Panc1 (cell line): ENCODE results near the gene EDEM3. TPM values are rescaled to one million over a fixed set of nuclear protein-coding genes. Genes with fewer than 3 reads are reported as not detected.

Experiments used
- ATAC-seq: fragments of 200-7000 bp; cut with Tn5 transposase; 2 replicates; pipeline ENCODE4 v1.9.1; 2020; ENCODE audit warnings: mild to moderate bottlenecking, moderate library complexity
- BruUV-seq: library from RNA; stranded (reverse); fragments of 400-500 nt; replicated peaks from 2 replicates; lab custom pipeline; 2021; lab: Mats Ljungman, UMichigan
- CTCF ChIA-PET: fragments of 300-600 bp; sonication (Branson Sonifier 250); formaldehyde crosslinking; loops from one replicate; lab custom pipeline; 2022; ENCODE audit warnings: antibody characterized with exemption; lab: Charles Lee
- POLR2A ChIA-PET: fragments of 300-600 bp; sonication (Branson Sonifier 250); formaldehyde crosslinking; loops from one replicate; lab custom pipeline; 2022; ENCODE audit warnings: antibody characterized with exemption; lab: Charles Lee
- DNase-seq: peaks from one replicate; pipeline ENCODE4 v3.0.0-alpha.2; 2010; ENCODE audit warnings: low read depth, low spot score
- H3K27ac ChIP-seq: 2 replicates; pipeline ENCODE4 v1.5.1; 2011; ENCODE audit warnings: mild to moderate bottlenecking, low read length, inconsistent platforms
- H3K27me3 ChIP-seq: fragments of 200-500 bp; sonication (Bioruptor generic); 2 replicates; pipeline ENCODE4 v1.6.0; 2014; ENCODE audit warnings: low read length, inconsistent platforms; ENCODE audit not compliant: control insufficient read depth, insufficient read depth
- H3K36me3 ChIP-seq: fragments of 200-500 bp; sonication (Bioruptor generic); 2 replicates; pipeline ENCODE4 v1.5.1; 2014; ENCODE audit warnings: inconsistent platforms, mild to moderate bottlenecking, low read length, moderate library complexity; ENCODE audit not compliant: control insufficient read depth, insufficient read depth
- H3K4me1 ChIP-seq: 2 replicates; pipeline ENCODE4 v1.5.1; 2011; ENCODE audit warnings: inconsistent platforms, mild to moderate bottlenecking, low read length, moderate library complexity; ENCODE audit not compliant: control insufficient read depth, insufficient read depth
- H3K4me3 ChIP-seq, 2 experiments: 2 replicates each; pipeline ENCODE4 v1.5.1; 2011 to 2012; ENCODE audit warnings: low read depth in 2 of 2, low read length in 2 of 2, mild to moderate bottlenecking in 2 of 2, inconsistent platforms in 1 of 2, moderate library complexity in 1 of 2
- H3K9me3 ChIP-seq: fragments of 200-500 bp; sonication (Bioruptor generic); 2 replicates; pipeline ENCODE4 v1.5.1; 2014; ENCODE audit warnings: low read depth, mild to moderate bottlenecking, inconsistent platforms, low read length, moderate library complexity; ENCODE audit not compliant: control insufficient read depth, insufficient read depth
- POLR2AphosphoS5 ChIP-seq: IDR thresholded peaks from 2 replicates; pipeline ENCODE4 v1.6.1; 2012; ENCODE audit warnings: mild to moderate bottlenecking, low read depth, low read length, moderate library complexity
- SIN3A ChIP-seq: IDR thresholded peaks from 2 replicates; pipeline ENCODE4 v1.6.1; 2012; ENCODE audit warnings: low read depth, mild to moderate bottlenecking, low read length, moderate library complexity, borderline replicate concordance; ENCODE audit not compliant: insufficient read depth
- TCF7L2 ChIP-seq: IDR thresholded peaks from 2 replicates; pipeline ENCODE4 v1.6.1; 2011; ENCODE audit warnings: mild to moderate bottlenecking, low read depth, low read length, inconsistent platforms
- in situ Hi-C: cut with HindIII; loops from 2 replicates; pipeline ENCODE4 v1.10.0; 2016; ENCODE audit warnings: low sequenced_read_pairs, low pct_unique_long_range_greater_than_20kb
- intact Hi-C: fragments of 100-400 bp; cut with micrococcal nuclease; formaldehyde crosslinking; loops from one replicate; pipeline ENCODE4 v1.10.0; 2022; ENCODE audit not compliant: unreplicated experiment
- total RNA-seq: library from RNA; stranded (reverse); gene quantifications from one replicate; pipeline ENCODE4 v1.2.1, GENCODE V29; 2021; ENCODE audit not compliant: unreplicated experiment
- TF ChIP-seq, protein P1 (sequence below), 2 experiments: IDR thresholded peaks; 2 replicates each; pipeline ENCODE4 v1.6.1; 2011 to 2012; ENCODE audit warnings: low read depth in 2 of 2, control low read depth in 1 of 2, low read length in 1 of 2, mild to moderate bottlenecking in 1 of 2, moderate library complexity in 1 of 2; ENCODE audit not compliant: insufficient read depth in 1 of 2
- TF ChIP-seq, protein P2 (sequence below): fragments of 450-650 bp; IDR thresholded peaks from 2 replicates; pipeline ENCODE4 v1.5.1; 2017; ENCODE audit warnings: mild to moderate bottlenecking

The EDEM3 gene
- total RNA-seq, 1 experiment from 2014 or later = 17.4 TPM

DNA sequence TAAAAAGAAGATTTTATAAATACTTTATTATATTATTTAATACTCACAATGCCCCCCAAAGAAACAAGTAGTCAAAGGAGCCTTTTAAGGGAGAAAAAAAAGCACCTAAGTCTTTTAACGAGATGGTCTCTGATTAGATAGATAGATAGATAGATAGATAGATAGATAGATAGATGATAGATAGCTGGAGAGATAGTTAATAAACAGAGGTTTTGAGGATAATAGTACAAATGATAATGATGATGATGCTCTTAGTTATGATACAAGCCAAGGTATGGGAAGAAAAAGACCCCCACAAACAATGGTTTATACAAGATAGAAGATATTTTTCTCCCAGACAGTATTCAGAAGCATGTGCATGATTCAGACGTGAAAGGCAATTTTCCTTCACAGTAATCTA is 14.6 kb upstream of the EDEM3 start:
- H3K4me1 ChIP-seq = no peaks in the 10 kb centered on the region
- no peak overlapping the region for H3K4me3 ChIP-seq
- peaks cover 3% of the 10 kb centered on the region; the same call in 1 of the 2 replicates for H3K27me3 ChIP-seq
- intact Hi-C loops = no loop called here
- H3K27ac ChIP-seq = no peak overlapping the region
- H3K9me3 ChIP-seq = no peaks in the 10 kb centered on the region
- TF ChIP-seq, protein P1, sequence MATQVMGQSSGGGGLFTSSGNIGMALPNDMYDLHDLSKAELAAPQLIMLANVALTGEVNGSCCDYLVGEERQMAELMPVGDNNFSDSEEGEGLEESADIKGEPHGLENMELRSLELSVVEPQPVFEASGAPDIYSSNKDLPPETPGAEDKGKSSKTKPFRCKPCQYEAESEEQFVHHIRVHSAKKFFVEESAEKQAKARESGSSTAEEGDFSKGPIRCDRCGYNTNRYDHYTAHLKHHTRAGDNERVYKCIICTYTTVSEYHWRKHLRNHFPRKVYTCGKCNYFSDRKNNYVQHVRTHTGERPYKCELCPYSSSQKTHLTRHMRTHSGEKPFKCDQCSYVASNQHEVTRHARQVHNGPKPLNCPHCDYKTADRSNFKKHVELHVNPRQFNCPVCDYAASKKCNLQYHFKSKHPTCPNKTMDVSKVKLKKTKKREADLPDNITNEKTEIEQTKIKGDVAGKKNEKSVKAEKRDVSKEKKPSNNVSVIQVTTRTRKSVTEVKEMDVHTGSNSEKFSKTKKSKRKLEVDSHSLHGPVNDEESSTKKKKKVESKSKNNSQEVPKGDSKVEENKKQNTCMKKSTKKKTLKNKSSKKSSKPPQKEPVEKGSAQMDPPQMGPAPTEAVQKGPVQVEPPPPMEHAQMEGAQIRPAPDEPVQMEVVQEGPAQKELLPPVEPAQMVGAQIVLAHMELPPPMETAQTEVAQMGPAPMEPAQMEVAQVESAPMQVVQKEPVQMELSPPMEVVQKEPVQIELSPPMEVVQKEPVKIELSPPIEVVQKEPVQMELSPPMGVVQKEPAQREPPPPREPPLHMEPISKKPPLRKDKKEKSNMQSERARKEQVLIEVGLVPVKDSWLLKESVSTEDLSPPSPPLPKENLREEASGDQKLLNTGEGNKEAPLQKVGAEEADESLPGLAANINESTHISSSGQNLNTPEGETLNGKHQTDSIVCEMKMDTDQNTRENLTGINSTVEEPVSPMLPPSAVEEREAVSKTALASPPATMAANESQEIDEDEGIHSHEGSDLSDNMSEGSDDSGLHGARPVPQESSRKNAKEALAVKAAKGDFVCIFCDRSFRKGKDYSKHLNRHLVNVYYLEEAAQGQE (IDR thresholded peaks at IDR 0.05; ENCODE audit: insufficient read depth in 1 of 2, low read depth in 2 of 2, low read length in 1 of 2) = no peak
- TF ChIP-seq, protein P2, sequence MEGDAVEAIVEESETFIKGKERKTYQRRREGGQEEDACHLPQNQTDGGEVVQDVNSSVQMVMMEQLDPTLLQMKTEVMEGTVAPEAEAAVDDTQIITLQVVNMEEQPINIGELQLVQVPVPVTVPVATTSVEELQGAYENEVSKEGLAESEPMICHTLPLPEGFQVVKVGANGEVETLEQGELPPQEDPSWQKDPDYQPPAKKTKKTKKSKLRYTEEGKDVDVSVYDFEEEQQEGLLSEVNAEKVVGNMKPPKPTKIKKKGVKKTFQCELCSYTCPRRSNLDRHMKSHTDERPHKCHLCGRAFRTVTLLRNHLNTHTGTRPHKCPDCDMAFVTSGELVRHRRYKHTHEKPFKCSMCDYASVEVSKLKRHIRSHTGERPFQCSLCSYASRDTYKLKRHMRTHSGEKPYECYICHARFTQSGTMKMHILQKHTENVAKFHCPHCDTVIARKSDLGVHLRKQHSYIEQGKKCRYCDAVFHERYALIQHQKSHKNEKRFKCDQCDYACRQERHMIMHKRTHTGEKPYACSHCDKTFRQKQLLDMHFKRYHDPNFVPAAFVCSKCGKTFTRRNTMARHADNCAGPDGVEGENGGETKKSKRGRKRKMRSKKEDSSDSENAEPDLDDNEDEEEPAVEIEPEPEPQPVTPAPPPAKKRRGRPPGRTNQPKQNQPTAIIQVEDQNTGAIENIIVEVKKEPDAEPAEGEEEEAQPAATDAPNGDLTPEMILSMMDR = no peak
- TF ChIP-seq TCF7L2 = no peak
- TF ChIP-seq SIN3A = no peak
- no peak for TF ChIP-seq POLR2AphosphoS5
- ChIA-PET POLR2A (no interaction called here), CTCF (no interaction called here)
- DNase-seq (no peak), ATAC-seq (no peak)
- no TSS peak for BruUV-seq
- H3K36me3 ChIP-seq = no peaks in the 10 kb centered on the region
- in situ Hi-C loops = no loop called here

DNA sequence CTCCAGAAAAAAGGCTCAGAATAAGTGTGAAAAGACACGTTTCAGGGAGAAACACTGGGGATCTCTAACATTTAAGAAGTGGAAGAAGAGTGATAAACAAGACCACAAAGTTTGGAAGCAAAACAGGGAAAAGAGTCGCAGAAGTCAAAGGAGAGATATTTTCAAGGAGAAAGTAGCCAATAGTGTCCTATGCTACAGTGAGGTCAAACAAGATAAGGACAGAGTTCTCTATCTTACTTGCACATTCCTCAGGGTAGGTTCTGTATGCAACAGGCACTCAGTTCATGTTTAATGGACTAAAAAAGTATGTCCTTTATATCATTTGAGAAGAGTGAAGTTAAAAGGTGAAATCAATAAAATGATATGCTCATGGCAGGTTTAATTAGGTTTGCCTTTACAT is 13.8 kb upstream of the EDEM3 start:
- intact Hi-C loops (no loop called here), in situ Hi-C loops (no loop called here)
- Histone ChIP-seq H3K36me3 (no peaks in the 10 kb centered on the region), H3K27me3 (peaks cover 3% of the 10 kb centered on the region; the same call in 1 of the 2 replicates), H3K27ac (no peak overlapping the region), H3K4me1 (no peaks in the 10 kb centered on the region), H3K9me3 (no peaks in the 10 kb centered on the region), H3K4me3 (no peak overlapping the region)
- ATAC-seq (no peak), DNase-seq (no peak)
- CTCF ChIA-PET = no interaction called here
- POLR2A ChIA-PET = no interaction called here
- no TSS peak for BruUV-seq
- TF ChIP-seq SIN3A (no peak), POLR2AphosphoS5 (no peak), TCF7L2 (no peak)
- TF ChIP-seq, protein P1 (IDR thresholded peaks at IDR 0.05; ENCODE audit: insufficient read depth in 1 of 2, low read depth in 2 of 2, low read length in 1 of 2) = no peak
- TF ChIP-seq, protein P2 = no peak
